IPS-20b (cell line): Measurements from ENCODE around the gene SHROOM3.

Experiments
- H3K27ac ChIP-seq: one replicate; pipeline ENCODE4 v1.5.1; 2013; ENCODE audit warnings: low read length
- H3K27me3 ChIP-seq: 2 replicates; pipeline ENCODE4 v1.6.1; 2013; ENCODE audit warnings: mild to moderate bottlenecking, low read length, inconsistent platforms; ENCODE audit not compliant: insufficient read depth
- H3K36me3 ChIP-seq: 2 replicates; pipeline ENCODE4 v1.6.1; 2013; ENCODE audit warnings: low read depth, mild to moderate bottlenecking, inconsistent platforms, low read length, moderate library complexity; ENCODE audit not compliant: insufficient read depth
- H3K4me1 ChIP-seq: 2 replicates; pipeline ENCODE4 v1.6.1; 2013; ENCODE audit warnings: mild to moderate bottlenecking, control low read depth, inconsistent platforms, low read length, moderate library complexity; ENCODE audit not compliant: insufficient read depth
- H3K4me3 ChIP-seq: 2 replicates; pipeline ENCODE4 v1.5.1; 2013; ENCODE audit warnings: mild to moderate bottlenecking, low read length, inconsistent platforms
- H3K9ac ChIP-seq: 2 replicates; pipeline ENCODE4 v1.6.1; 2013; ENCODE audit warnings: low read depth, mild to moderate bottlenecking, inconsistent platforms, low read length, moderate library complexity
- H3K9me3 ChIP-seq: 2 replicates; pipeline ENCODE4 v1.6.1; 2013; ENCODE audit warnings: mild to moderate bottlenecking, low read depth, low read length, inconsistent platforms; ENCODE audit not compliant: insufficient read depth

Gene SHROOM3

GRCh38 chr4:76806346-76806745, 371.3 kb downstream of the SHROOM3 start:
- Histone ChIP-seq H3K9ac (no peak overlapping the region), H3K27me3 (peaks cover 19% of the 10 kb centered on the region; the same call in 1 of the 2 replicates), H3K4me3 (no peak overlapping the region), H3K36me3 (no peaks in the 10 kb centered on the region), H3K9me3 (peaks cover 11% of the 10 kb centered on the region; the same call in 1 of the 2 replicates), H3K4me1 (peaks cover 14% of the 10 kb centered on the region; the same call in 1 of the 2 replicates), H3K27ac (no peak overlapping the region)

GRCh38 chr4:76806757-76807156, 371.7 kb downstream of the SHROOM3 start:
- H3K36me3 ChIP-seq, result no peaks in the 10 kb centered on the region
- peaks cover 11% of the 10 kb centered on the region; the same call in 1 of the 2 replicates for H3K9me3 ChIP-seq
- H3K4me1 ChIP-seq, result peaks cover 16% of the 10 kb centered on the region; the same call in 1 of the 2 replicates
- no peak overlapping the region for H3K27ac ChIP-seq
- H3K27me3 ChIP-seq, result peaks cover 15% of the 10 kb centered on the region; the same call in 1 of the 2 replicates
- H3K9ac ChIP-seq, result no peak overlapping the region
- H3K4me3 ChIP-seq, result no peak overlapping the region

GRCh38 chr4:76809594-76810305, 374.7 kb downstream of the SHROOM3 start:
- Histone ChIP-seq H3K36me3 (no peaks in the 10 kb centered on the region), H3K4me1 (peaks cover 5% of the 10 kb centered on the region; the same call in 1 of the 2 replicates), H3K27ac (no peak overlapping the region), H3K4me3 (no peak overlapping the region), H3K9me3 (peaks cover 11% of the 10 kb centered on the region; the same call in 1 of the 2 replicates), H3K9ac (no peak overlapping the region), H3K27me3 (no peaks in the 10 kb centered on the region)

- Histone ChIP-seq H3K27me3 (no peaks in the 10 kb centered on the region), H3K9ac (peak overlapping the region; percentile 11; the same call in 1 of the 2 replicates), H3K27ac (no peak overlapping the region), H3K4me1 (peaks cover 5% of the 10 kb centered on the region; the same call in 1 of the 2 replicates), H3K36me3 (no peaks in the 10 kb centered on the region), H3K4me3 (no peak overlapping the region), H3K9me3 (peaks cover 11% of the 10 kb centered on the region; the same call in 1 of the 2 replicates)
These were observed 376.8 kb downstream of the SHROOM3 start for GRCh38 chr4:76811604-76812412.

GRCh38 chr4:76813070-76813469, 378.0 kb downstream of the SHROOM3 start:
- H3K9me3 ChIP-seq, result peaks cover 4% of the 10 kb centered on the region; the same call in 1 of the 2 replicates
- H3K27ac ChIP-seq, result no peak overlapping the region
- H3K4me1 ChIP-seq, result peaks cover 5% of the 10 kb centered on the region; the same call in 1 of the 2 replicates
- no peaks in the 10 kb centered on the region for H3K36me3 ChIP-seq
- H3K4me3 ChIP-seq, result no peak overlapping the region
- no peaks in the 10 kb centered on the region for H3K27me3 ChIP-seq
- no peak overlapping the region for H3K9ac ChIP-seq

- no peaks in the 10 kb centered on the region for H3K27me3 ChIP-seq
- H3K9ac ChIP-seq, result no peak overlapping the region
- H3K4me3 ChIP-seq, result no peak overlapping the region
- H3K27ac ChIP-seq, result no peak overlapping the region
- H3K9me3 ChIP-seq, result no peaks in the 10 kb centered on the region
- H3K4me1 ChIP-seq, result no peaks in the 10 kb centered on the region
- no peaks in the 10 kb centered on the region for H3K36me3 ChIP-seq
These were observed 386.6 kb downstream of the SHROOM3 start for GRCh38 chr4:76821641-76822040.

- no peak overlapping the region for H3K27ac ChIP-seq
- no peak overlapping the region for H3K4me3 ChIP-seq
- no peaks in the 10 kb centered on the region for H3K4me1 ChIP-seq
- no peaks in the 10 kb centered on the region for H3K27me3 ChIP-seq
- H3K36me3 ChIP-seq, result no peaks in the 10 kb centered on the region
- no peak overlapping the region for H3K9ac ChIP-seq
- H3K9me3 ChIP-seq, result no peaks in the 10 kb centered on the region
These were observed 387.3 kb downstream of the SHROOM3 start for GRCh38 chr4:76822303-76822702.

GRCh38 chr4:76823495-76823894, 388.5 kb downstream of the SHROOM3 start:
- H3K27me3 ChIP-seq, result no peaks in the 10 kb centered on the region
- no peaks in the 10 kb centered on the region for H3K4me1 ChIP-seq
- H3K9ac ChIP-seq, result no peak overlapping the region
- no peak overlapping the region for H3K4me3 ChIP-seq
- H3K27ac ChIP-seq, result no peak overlapping the region
- H3K36me3 ChIP-seq, result no peaks in the 10 kb centered on the region
- no peaks in the 10 kb centered on the region for H3K9me3 ChIP-seq

GRCh38 chr4:76830612-76830963, 395.6 kb downstream of the SHROOM3 start:
- H3K27me3 ChIP-seq, result no peaks in the 10 kb centered on the region
- H3K4me3 ChIP-seq, result no peak overlapping the region
- H3K4me1 ChIP-seq, result peaks cover 4% of the 10 kb centered on the region
- no peaks in the 10 kb centered on the region for H3K9me3 ChIP-seq
- no peaks in the 10 kb centered on the region for H3K36me3 ChIP-seq
- no peak overlapping the region for H3K9ac ChIP-seq
- H3K27ac ChIP-seq, result no peak overlapping the region

GRCh38 chr4:76830964-76831703, 396.1 kb downstream of the SHROOM3 start:
- Histone ChIP-seq H3K9me3 (no peaks in the 10 kb centered on the region), H3K27me3 (no peaks in the 10 kb centered on the region), H3K27ac (no peak overlapping the region), H3K9ac (no peak overlapping the region), H3K4me1 (peaks cover 4% of the 10 kb centered on the region), H3K36me3 (no peaks in the 10 kb centered on the region), H3K4me3 (no peak overlapping the region)

- Histone ChIP-seq H3K9me3 (no peaks in the 10 kb centered on the region), H3K4me3 (no peak overlapping the region), H3K9ac (no peak overlapping the region), H3K27ac (no peak overlapping the region), H3K27me3 (no peaks in the 10 kb centered on the region), H3K36me3 (no peaks in the 10 kb centered on the region), H3K4me1 (peaks cover 4% of the 10 kb centered on the region)
These were observed 396.8 kb downstream of the SHROOM3 start for GRCh38 chr4:76831711-76832373.
